ENCODE measurements around the gene VIPR2. TPM values are rescaled to one million over a fixed set of nuclear protein-coding genes. Genes with fewer than 3 reads are reported as not detected.
A peak's percentile ranks its signal among the peaks of the same experiment; 100 is the strongest.
"Not testable (repeated sequence)": the region's sequence is repeated elsewhere in the genome, so short reads cannot be mapped to it uniquely, and the experiment has no call there.

Gene VIPR2, protein sequence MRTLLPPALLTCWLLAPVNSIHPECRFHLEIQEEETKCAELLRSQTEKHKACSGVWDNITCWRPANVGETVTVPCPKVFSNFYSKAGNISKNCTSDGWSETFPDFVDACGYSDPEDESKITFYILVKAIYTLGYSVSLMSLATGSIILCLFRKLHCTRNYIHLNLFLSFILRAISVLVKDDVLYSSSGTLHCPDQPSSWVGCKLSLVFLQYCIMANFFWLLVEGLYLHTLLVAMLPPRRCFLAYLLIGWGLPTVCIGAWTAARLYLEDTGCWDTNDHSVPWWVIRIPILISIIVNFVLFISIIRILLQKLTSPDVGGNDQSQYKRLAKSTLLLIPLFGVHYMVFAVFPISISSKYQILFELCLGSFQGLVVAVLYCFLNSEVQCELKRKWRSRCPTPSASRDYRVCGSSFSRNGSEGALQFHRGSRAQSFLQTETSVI
- total RNA-seq: 17.0 TPM
- long read RNA-seq, transcript VIPR2-201 (13 exons, 3,944 nt): major isoform, 7 of 29 reads
- long read RNA-seq, partial matches to known transcripts: 1 of 29 reads
- long read RNA-seq, other reads (novel, unspliced or antisense): 18 of 29 reads

DNA sequence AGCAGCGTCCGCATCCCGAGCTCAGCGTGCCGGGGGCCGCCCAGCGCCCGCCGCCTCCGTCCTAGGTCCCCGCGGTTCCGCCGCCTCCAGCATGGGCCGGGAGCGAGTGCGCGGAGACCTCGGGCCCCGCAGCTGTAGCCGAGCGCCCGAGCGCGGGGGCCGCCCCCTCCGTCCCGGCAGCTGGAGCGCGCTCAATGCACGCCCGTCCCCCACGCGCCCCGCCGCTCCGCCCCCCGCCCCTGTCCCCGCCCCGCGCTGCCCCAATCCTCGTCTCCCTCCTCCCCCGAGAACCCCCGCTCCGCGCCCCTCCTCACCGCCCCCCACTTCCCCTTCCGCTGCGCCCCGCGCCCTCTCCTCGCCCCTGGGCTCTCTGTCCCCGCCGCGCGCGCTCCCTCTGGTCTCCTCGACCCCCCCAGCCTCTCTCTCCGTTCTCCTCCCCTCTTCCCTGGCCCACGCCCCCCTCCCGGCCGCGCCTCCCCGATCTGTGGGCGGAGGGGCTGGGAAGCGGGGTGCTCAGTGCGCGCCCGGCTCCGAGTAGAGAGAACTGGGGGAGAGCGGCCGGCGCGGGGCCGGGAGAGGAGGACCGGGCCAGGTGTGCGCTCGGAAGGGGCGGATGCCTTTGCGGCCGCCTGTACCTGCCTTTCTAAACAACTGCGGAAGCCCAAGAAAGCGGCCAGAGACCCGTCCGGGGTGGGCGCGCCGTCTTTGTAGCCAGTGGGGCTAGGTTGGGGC lies at the start of gene VIPR2:
Gene VIPR2, minus strand, starts transcription at position 110 of the 732 bp plus-strand sequence. Its CDS starts 96 bp downstream, at position 14.
- DNase-seq (ENCODE audit: missing footprints): no peak
- intact Hi-C loops (cut with DNase I): loop anchor here (5.0 kb wide), 1 partner anchor 113 kb away; no protein-coding TSS in a partner anchor

DNA sequence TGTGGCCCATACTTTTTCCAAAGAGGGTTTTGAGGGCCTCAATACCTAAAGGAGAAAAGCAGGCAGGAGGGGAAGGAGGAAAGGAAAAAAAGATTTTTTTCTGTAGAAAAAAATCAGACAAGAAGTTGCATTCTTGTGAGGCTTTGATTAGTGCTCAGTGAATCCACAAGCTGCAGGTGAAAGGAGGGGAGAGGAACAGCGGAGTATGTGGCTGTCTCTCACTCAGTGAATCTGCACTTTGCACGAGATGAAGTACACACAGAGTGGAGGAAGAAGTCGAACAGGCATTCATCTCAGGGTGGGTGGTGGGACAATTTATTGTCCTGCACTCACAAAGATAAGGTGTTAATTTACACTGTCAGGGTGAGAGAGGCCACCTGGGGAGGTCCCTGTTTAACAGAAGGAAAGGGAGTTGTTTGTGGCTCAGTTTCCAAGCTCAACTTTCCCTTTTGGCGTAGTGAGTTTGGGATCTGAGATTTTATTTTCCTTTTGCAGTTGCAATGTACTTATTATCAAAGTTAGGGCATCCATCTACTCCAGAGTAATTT lies 49.0 kb upstream of the VIPR2 start:
- DNase-seq (ENCODE audit: missing footprints) (no peak), ATAC-seq (no peak)
- intact Hi-C loops (cut with DNase I): no loop called here

More for the DNA sequence above, at the start of gene VIPR2:
- ATAC-seq: peak; percentile 82

DNA sequence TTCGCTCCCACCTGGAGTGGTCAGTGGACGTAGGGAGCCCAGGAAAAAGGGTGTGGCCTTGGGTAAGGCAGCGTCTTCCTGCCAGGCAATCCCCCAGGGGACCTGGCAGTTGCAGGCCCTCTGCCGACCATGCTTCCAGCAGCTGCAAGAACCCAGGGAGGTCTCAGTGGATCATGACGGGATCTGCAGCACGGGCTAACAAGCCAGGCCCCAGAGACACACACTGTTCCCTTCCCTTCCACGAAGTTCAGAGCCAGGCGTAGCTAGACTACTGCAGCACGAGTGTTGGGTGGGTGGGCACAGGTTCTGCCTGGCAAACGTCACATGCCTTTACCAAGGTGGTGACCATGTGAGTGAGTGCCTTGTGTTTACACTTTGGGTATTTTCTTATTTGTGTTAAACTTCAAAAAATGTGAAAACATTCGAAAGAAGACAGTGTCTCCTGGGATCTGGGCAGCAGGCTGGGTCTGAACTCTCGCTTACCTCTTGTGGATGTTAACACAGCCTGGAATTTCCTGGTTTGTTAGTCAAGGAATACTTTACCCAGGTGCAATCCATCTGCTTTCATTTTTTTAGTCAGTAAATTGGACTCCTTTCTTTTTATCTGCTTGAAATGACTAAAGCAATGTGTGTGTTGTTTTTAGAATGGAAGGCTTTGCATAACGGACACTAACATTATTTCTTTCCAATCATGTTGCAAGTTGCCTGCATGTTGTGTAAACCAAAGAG lies 48.2 kb upstream of the VIPR2 start:
- intact Hi-C loops (cut with DNase I): no loop called here
- ATAC-seq (peak; percentile 30), DNase-seq (ENCODE audit: missing footprints) (no peak)

DNA sequence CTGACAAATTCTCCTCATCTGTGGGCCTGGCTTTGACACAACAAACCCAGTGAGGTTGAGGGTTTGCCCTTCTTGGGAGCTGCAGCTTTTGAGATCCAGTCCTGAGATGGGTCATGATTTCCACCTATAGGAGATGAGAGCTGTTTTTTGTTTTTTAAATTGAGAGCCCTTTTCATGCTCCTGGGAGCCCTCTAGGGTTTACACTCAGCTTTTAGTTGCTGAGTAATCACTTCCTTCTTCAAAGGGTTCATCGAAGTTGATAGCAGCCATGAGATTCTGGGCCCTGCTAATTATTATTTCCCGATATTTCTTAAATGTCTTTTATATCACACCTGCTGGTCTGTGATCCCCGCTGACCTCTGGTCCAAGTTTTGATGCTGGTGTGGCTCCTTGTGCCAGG lies 47.3 kb upstream of the VIPR2 start:
- no peak for ATAC-seq
- intact Hi-C loops (cut with DNase I): no loop called here

DNA sequence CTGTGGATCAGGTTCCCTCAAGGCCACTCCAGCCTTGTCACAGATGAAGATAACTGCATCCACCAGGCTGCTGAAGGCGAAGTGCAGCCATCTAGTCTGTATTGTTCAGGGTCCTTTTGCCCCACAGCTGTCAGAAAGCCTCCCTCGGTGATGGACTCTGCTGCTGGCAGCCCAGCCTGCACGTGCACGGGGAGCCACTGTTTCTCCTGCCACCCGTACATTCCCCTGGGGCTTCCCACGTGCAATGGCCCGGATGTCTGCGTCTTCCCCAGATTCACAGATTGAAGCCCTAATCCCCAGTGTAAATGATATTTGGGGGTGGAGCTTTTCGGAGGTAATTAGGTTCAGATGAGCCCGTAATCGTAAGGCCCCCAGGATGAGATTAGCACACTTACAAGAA lies 46.6 kb upstream of the VIPR2 start:
- intact Hi-C loops (cut with DNase I): no loop called here
- DNase-seq (ENCODE audit: missing footprints) (no peak), ATAC-seq (no peak)

More for the DNA sequence above, 47.3 kb upstream of the VIPR2 start:
- DNase-seq (ENCODE audit: missing footprints): no peak

GRCh38 chr7:159188011-159188410 lies 43.3 kb upstream of the VIPR2 start:
- ATAC-seq (no peak), DNase-seq (ENCODE audit: missing footprints) (no peak)

GRCh38 chr7:159179241-159179640 lies 34.6 kb upstream of the VIPR2 start:
- DNase-seq (ENCODE audit: missing footprints) (no peak), ATAC-seq (no peak)
- intact Hi-C loops (cut with DNase I): no loop called here

More at GRCh38 chr7:159188011-159188410, 43.3 kb upstream of the VIPR2 start:
- intact Hi-C loops (cut with DNase I): no loop called here

DNA sequence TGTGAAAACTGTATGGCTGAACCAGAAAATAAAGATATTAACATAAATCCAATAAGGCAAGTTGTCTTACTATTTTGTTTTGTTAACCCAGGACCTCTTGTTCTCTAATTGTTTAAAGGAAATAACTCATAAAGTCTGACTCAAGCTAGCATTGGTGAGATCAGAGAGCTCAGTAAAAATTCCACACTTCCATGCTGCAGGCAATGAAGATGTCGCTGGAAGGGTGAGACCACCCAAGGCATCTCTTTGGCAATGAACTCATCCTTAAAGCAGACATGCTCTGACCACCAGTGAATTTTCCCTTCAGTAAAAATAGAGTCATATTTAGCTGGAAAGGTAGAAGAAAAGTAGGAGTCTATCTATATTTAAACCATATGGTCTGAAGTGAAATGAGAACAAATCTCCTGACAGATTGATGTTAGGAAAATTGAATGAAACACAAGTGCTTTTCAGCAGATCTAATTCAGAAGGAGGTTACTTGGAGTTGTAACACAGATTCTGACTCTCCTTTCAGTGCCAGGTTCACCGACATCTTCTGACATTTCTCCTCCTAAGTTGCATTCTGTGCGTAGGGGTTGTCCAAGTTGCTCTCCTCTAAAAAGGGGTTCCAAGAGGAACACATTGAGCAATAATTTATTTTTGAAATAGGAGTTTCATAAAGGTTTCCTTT lies 32.8 kb upstream of the VIPR2 start:
- ATAC-seq: no peak
- intact Hi-C loops (cut with DNase I): no loop called here

DNA sequence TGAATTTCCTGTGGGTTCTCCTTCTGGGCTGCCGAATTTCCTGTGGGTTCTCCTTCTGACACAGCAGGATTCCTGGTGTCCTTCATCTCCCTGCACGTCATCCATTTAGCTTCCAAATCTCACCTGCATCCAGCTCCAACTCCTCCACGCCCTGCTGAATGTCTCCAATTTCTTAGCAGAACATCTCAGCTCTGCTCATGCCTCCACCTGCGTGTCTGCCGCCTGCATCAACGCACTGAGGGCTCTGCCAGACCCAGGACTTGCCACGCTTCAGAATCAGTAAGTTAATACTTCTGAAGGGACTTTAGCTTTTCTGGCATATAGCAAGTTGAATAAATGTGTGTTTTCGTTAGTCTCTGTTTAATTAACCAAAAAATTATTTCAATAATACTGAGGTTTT lies 31.1 kb upstream of the VIPR2 start:
- intact Hi-C loops (cut with DNase I): no loop called here
- no peak for ATAC-seq
- no peak for DNase-seq (ENCODE audit: missing footprints)

More for the DNA sequence above, 32.8 kb upstream of the VIPR2 start:
- no peak for DNase-seq (ENCODE audit: missing footprints)

GRCh38 chr7:159175100-159175499 lies 30.4 kb upstream of the VIPR2 start:
- DNase-seq (ENCODE audit: missing footprints); ATAC-seq; intact Hi-C loops (cut with DNase I): not testable (repeated sequence)

GRCh38 chr7:159172400-159172799 lies 27.7 kb upstream of the VIPR2 start:
- intact Hi-C loops (cut with DNase I): no loop called here
- ATAC-seq (no peak), DNase-seq (ENCODE audit: missing footprints) (no peak)

DNA sequence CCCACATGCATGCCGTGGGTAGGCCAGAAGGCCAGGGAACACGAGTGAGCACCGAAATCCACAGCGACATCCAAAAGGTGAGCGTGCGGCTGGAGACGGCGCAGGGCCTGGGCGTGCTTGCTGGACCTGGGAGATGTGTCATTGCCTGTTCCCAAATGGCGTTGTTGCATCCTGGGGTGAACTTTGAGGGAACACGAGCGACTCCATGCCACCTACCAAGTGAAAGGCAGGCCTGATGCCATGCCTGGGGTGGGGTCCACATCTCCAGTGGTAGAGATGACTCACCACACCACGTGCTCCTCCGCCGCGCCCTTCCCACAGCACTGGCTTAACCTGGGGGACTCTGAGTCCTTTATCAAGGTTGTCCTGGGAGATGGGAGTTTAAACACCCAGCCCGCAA lies 24.7 kb upstream of the VIPR2 start:
- DNase-seq (ENCODE audit: missing footprints) (no peak), ATAC-seq (no peak)
- intact Hi-C loops (cut with DNase I): no loop called here

DNA sequence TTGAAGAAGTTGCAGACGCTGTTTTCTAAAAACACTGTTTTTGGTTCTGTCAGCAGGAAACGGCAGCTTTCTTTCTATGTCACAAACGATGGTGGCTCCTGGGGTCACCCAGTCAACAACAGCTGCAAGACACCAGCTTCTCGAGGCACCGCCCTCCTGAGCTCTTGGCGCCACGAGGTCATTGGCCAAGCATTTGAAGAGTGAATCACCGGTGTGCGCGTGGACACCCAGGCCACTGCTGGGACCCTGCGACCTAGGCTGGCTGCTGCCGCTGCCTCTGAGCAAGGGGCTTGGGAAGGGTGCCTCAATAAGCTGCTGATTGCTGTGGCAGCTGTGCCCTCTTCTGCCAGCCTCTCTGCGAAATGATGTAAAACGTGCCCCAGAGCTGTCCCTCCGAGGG lies 22.5 kb upstream of the VIPR2 start:
- ATAC-seq (no peak), DNase-seq (ENCODE audit: missing footprints) (no peak)
- intact Hi-C loops (cut with DNase I): no loop called here

- intact Hi-C loops (cut with DNase I): no loop called here
- DNase-seq (ENCODE audit: missing footprints) (no peak), ATAC-seq (no peak)
Measured at GRCh38 chr7:159166530-159166929, 21.9 kb upstream of the VIPR2 start.

DNA sequence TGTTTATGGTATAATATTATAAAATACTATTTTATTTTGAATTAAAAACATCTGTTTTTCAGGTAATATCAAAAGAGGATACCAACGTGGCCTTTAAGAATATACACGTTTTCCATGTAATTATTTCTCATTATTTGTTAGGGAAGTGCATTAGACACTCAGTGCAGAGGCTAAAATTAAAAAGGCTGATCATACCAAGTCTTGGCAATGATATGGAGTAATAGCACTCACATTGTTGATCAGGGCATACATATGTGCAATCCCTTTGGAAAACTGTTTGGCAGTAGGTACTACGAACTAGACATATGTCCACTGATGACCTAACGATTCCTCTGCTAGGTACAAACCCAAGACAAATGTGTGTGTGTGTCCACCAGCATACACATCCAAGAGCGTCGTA lies 20.7 kb upstream of the VIPR2 start:
- DNase-seq (ENCODE audit: missing footprints) (no peak), ATAC-seq (no peak)
- intact Hi-C loops (cut with DNase I): no loop called here

DNA sequence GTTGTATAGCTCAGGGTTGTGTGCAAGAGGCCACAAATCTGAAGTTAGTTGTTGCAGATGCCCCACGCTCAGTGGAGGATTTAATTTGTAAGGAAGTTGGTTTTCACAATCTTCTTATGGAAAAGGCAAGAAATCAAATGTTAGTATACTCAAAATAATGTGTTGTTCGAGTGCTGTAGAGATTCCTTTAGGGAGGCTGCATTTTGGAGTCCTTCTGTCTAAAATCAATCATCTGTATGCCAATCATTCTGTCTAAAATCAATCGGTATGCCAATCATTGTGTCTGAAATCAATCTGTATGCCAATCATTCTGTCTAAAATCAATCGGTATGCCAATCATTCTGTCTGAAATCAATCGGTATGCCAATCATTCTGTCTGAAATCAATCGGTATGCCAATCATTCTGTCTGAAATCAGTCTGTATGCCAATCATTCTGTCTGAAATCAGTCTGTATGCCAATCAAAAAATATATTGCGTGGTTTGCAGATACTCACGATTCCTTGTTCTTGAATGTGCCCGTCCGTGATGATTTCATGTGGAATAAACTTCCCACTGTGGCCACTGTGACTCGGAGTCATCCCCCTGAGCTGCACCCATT lies 19.1 kb upstream of the VIPR2 start:
- DNase-seq (ENCODE audit: missing footprints); intact Hi-C loops (cut with DNase I); ATAC-seq: not testable (repeated sequence)

DNA sequence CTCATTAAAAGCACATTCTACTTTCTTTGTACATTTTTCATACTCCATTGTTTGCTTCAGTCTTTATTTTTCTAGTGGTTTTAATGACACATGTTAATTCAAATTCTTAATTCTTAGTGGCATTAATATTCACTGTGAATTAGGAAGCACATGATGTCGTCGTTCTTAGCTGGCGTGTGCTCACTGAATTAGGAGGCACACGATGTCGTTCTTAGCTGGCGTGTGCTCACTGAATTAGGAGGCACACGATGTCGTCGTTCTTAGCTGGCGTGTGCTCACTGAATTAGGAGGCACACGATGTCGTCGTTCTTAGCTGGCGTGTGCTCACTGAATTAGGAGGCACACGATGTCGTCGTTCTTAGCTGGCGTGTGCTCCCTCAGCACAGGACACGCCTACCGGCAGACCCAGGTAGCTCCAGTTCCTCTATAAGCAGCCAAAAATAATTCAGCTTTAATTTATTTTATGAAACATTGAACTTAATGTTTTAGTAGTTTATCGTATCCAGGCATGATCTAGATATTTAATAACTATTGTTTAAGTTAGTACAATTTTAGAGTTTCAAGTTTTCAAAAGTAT lies 17.5 kb upstream of the VIPR2 start:
- ATAC-seq; DNase-seq (ENCODE audit: missing footprints); intact Hi-C loops (cut with DNase I): not testable (repeated sequence)
